Measurements from ENCODE around the gene OMD.

DNA sequence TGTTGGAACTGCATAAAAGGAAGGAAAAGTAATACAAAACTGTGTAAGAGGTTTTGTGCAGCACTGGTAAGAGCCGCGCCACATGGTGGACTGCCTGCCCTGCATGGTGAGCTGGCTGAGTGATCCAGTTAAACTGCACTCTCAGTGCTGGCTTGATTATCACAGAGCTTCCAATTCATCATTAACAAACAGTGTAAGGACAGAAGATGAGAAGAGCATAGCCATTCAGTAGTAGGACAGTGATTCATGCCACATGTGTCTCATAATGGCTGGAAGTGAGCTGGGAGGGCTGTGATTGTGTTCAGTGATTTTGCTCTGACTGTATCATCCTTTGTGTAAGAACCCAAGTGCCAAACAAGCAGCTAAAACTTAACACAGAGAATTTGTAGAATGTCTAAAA, 43.9 kb upstream of the OMD start:
- TF ChIP-seq, protein P1, sequence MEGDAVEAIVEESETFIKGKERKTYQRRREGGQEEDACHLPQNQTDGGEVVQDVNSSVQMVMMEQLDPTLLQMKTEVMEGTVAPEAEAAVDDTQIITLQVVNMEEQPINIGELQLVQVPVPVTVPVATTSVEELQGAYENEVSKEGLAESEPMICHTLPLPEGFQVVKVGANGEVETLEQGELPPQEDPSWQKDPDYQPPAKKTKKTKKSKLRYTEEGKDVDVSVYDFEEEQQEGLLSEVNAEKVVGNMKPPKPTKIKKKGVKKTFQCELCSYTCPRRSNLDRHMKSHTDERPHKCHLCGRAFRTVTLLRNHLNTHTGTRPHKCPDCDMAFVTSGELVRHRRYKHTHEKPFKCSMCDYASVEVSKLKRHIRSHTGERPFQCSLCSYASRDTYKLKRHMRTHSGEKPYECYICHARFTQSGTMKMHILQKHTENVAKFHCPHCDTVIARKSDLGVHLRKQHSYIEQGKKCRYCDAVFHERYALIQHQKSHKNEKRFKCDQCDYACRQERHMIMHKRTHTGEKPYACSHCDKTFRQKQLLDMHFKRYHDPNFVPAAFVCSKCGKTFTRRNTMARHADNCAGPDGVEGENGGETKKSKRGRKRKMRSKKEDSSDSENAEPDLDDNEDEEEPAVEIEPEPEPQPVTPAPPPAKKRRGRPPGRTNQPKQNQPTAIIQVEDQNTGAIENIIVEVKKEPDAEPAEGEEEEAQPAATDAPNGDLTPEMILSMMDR (IDR thresholded peaks at IDR 0.05) = no peak
- TF ChIP-seq POLR2AphosphoS5 (IDR thresholded peaks at IDR 0.05) (no peak), POLR2A (IDR thresholded peaks at IDR 0.05) (no peak)

All from upper lobe of left lung (tissue), 4 donors.